AG09309 (cell line): ENCODE data around the gene CSN3.
"Not testable (repeated sequence)": the region's sequence is repeated elsewhere in the genome, so short reads cannot be mapped to it uniquely, and the experiment has no call there.

Experiments
- DNase-seq: peaks from one replicate; pipeline ENCODE4 v3.0.0-alpha.2; 2010; ENCODE audit warnings: low read depth
- H3K4me3 ChIP-seq: 2 replicates; pipeline ENCODE4 v1.5.1; 2011; ENCODE audit warnings: mild to moderate bottlenecking, low read depth, low read length, moderate library complexity; ENCODE audit not compliant: control insufficient read depth
- TF ChIP-seq, protein P1 (sequence below): IDR thresholded peaks from 2 replicates; pipeline ENCODE4 v1.5.1; 2011; ENCODE audit warnings: mild to moderate bottlenecking, low read depth, low read length, inconsistent platforms; ENCODE audit not compliant: insufficient read depth, control insufficient read depth; ENCODE audit errors: missing control alignments

CSN3 gene, protein sequence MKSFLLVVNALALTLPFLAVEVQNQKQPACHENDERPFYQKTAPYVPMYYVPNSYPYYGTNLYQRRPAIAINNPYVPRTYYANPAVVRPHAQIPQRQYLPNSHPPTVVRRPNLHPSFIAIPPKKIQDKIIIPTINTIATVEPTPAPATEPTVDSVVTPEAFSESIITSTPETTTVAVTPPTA

DNA sequence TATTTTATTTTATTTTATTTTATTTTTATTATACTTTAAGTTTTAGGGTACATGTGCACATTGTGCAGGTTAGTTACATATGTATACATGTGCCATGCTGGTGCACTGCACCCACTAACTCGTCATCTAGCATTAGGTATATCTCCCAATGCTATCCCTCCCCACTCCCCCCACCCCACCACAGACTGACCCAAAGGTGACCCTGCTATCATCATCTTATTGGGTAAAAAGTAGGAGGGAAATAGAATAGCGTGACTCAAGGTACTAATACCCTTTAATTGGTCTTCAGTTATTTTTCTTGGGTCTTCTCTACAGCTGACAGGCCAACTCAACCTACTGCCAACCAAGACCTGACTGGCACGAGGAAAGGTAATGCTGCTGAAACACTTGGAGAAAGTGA is at the start of gene CSN3:
TSS of gene CSN3 (plus strand) at position 301 of the 400 bp plus-strand sequence. CDS start 2,223 bp downstream, outside the sequence.
- DNase-seq, H3K4me3 ChIP-seq: not testable (repeated sequence)

DNA sequence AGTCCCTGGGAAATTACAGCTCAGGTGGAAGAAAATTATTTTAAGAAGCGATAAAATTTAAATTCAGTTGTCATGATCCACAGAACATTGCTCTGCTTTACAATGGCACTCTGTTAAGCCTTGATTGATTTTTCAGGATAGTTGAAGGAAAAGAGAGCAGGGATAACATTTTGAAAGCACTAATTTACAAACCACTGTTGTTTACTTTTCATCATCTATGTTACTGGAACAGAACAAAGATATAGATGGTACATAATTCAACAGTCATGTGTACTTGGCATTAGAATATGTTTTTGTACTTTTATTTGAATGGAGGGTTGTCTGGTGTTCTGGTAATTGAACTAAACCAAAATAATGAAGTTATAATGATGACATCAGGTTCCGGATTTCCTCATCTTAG is 49.5 kb upstream of the CSN3 start:
- TF ChIP-seq, protein P1, sequence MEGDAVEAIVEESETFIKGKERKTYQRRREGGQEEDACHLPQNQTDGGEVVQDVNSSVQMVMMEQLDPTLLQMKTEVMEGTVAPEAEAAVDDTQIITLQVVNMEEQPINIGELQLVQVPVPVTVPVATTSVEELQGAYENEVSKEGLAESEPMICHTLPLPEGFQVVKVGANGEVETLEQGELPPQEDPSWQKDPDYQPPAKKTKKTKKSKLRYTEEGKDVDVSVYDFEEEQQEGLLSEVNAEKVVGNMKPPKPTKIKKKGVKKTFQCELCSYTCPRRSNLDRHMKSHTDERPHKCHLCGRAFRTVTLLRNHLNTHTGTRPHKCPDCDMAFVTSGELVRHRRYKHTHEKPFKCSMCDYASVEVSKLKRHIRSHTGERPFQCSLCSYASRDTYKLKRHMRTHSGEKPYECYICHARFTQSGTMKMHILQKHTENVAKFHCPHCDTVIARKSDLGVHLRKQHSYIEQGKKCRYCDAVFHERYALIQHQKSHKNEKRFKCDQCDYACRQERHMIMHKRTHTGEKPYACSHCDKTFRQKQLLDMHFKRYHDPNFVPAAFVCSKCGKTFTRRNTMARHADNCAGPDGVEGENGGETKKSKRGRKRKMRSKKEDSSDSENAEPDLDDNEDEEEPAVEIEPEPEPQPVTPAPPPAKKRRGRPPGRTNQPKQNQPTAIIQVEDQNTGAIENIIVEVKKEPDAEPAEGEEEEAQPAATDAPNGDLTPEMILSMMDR = no peak
- DNase-seq = no peak

DNA sequence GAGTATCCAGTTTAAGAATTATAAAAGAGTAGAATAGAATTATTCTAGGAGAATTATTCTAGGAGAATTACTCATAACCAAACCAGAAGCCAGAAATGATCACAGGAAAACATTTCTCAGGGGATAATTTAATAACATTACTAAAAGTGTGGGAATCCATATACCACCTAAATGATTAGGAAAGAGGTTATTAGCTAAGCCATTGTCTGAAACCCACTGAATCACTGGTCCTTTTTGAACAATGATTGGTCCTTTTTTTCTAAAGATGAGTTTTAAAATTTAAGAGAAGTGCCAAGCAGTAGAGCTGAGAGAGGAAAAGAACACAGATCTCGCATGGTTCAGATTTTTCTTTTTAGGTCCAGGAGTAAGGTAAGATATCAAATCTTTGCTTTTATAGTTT is 47.0 kb upstream of the CSN3 start, which contains the start of gene ODAM:
TSS of gene ODAM (plus strand) at position 301 of the 400 bp plus-strand sequence. CDS start 819 bp downstream, outside the sequence.
- H3K4me3 ChIP-seq = no peak within 1 kb of the TSS
- TF ChIP-seq, protein P1 = no peak
- DNase-seq = no peak

More for the DNA sequence above, 49.5 kb upstream of the CSN3 start:
- H3K4me3 ChIP-seq = no peak overlapping the region

DNA sequence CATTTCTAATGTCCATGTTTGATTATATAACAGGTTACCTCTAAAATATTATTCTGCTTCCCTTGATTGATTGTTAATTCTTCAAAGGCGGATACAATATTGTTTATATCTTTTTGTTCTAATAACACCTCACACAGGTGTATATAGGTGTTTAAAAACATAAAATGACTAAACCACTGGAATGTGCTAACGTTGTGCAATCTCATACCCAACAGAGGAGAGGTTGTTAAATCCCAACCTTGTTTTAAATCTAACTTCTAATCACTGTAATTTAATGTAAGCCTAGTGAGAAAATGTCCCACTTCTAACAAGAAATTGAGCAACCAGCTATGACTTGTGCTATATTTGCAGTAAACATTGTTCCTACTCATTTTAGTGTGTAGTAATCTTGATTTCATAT is 45.5 kb upstream of the CSN3 start:
- no peak overlapping the region for H3K4me3 ChIP-seq
- TF ChIP-seq, protein P1 = no peak
- DNase-seq = no peak

DNA sequence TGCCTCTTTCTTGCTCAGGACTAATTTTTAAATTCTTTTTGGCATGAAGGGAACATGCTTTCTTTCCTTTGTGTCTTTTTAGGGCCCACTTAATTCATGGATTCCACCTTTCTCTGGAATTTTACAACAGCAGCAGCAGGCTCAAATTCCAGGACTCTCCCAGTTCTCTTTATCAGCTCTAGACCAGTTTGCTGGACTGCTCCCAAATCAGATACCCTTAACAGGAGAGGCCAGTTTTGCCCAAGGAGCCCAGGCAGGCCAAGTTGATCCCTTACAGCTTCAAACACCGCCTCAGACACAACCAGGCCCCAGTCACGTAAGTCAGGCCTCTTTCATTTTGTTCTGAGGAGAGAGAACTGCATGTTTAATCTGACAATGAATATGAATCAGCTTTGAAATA is 44.6 kb upstream of the CSN3 start:
- DNase-seq = no peak
- TF ChIP-seq, protein P1 = no peak
- no peak overlapping the region for H3K4me3 ChIP-seq

DNA sequence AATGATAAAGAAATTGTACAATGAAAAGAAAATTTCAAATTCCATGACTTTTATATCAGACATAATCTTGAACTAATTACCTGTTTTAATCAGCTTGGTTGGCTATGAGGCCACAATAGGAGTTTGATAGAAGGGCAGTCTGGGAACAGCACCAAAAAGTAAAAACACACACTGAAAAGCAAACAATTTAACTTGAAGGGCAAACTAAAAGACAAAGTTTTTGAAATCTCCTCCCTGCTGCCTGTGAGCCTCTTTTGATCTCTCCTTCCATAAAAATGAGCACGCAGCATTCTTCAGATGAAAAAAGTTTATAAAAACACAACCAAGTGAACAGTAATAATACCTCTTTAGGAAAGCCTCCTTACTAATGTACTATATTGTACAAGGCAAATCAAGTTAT is 38.8 kb upstream of the CSN3 start:
- no peak for DNase-seq
- H3K4me3 ChIP-seq = no peak overlapping the region
- TF ChIP-seq, protein P1 = no peak

DNA sequence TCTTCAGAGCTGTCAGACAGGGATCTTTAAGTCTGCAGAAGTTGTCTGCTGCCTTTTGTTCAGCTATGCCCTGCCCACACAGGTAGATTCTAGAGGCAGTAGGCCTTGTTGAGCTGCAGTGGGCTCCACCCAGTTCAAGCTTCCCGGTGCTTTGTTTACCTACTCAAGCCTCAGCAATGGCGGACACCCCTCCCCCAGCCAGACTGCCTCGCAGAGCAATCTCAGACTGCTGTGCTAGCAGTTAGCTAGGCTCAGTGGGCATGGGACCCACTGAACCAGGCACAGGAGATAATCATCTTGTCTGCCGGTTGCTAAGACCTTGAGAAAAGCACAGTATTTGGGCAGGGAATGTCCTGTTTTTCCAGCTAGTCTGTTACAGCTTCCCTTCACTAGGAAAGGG is 29.6 kb upstream of the CSN3 start:
- DNase-seq, H3K4me3 ChIP-seq: not testable (repeated sequence)

DNA sequence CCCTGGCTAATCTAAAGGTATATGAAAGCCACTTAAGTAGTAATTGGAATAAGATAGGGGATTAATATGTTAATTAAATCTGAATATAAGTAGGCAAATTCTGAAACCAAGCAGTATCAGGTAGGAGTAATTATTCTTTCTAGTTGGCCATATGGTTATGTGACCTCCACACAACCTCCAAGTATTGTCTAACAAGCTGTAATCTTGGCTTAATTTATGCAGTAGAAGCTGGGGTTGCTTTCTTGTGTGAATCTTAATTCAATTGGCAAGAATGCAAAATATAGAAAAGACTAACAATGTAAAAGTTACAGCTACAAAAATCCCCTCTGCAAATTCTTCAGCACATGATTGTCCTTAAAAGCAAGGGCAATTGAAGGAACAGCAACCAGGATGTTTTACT is 26.3 kb upstream of the CSN3 start:
- DNase-seq = not testable (repeated sequence)

DNA sequence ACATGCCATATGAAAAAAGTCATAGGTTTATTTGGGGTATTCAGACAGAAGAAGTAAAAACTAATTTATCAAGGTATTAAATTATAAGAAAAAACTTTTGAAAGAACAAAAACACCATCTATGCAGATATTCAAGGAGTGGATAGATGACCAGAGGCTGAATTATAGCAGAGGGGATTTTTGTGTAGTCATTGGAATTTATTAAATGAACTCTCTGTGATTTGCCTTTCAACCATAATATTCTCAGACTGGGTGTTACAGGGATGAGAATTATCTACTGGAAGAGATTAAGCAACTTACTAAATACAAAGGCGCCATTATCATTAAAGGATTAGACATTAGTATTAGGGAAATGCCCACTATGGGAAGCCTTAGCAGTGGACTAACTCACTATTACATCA is 25.8 kb upstream of the CSN3 start:
- not testable (repeated sequence) for H3K4me3 ChIP-seq, DNase-seq

More for the DNA sequence above, 26.3 kb upstream of the CSN3 start:
- H3K4me3 ChIP-seq = not testable (repeated sequence)

DNA sequence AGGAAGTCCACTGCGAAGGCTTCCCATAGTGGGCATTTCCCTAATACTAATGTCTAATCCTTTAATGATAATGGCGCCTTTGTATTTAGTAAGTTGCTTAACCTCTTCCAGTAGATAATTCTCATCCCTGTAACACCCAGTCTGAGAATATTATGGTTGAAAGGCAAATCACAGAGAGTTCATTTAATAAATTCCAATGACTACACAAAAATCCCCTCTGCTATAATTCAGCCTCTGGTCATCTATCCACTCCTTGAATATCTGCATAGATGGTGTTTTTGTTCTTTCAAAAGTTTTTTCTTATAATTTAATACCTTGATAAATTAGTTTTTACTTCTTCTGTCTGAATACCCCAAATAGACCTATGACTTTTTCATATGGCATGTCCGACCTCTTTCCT is 21.0 kb upstream of the CSN3 start:
- not testable (repeated sequence) for DNase-seq, H3K4me3 ChIP-seq

DNA sequence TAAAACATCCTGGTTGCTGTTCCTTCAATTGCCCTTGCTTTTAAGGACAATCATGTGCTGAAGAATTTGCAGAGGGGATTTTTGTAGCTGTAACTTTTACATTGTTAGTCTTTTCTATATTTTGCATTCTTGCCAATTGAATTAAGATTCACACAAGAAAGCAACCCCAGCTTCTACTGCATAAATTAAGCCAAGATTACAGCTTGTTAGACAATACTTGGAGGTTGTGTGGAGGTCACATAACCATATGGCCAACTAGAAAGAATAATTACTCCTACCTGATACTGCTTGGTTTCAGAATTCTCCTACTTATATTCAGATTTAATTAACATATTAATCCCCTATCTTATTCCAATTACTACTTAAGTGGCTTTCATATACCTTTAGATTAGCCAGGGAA is 20.6 kb upstream of the CSN3 start:
- H3K4me3 ChIP-seq = not testable (repeated sequence)

More for the DNA sequence above, 20.6 kb upstream of the CSN3 start:
- DNase-seq = not testable (repeated sequence)
